GM18907 (cell line): ENCODE measurements around the gene FBRSL1.

ENCODE experiments used
- ATAC-seq: cut with Tn5 transposase; IDR thresholded peaks from one replicate; pipeline ENCODE4 v1.9.1; 2021; ENCODE audit warnings: mild to moderate bottlenecking, moderate library complexity; ENCODE audit not compliant: unreplicated experiment

The FBRSL1 gene

DNA sequence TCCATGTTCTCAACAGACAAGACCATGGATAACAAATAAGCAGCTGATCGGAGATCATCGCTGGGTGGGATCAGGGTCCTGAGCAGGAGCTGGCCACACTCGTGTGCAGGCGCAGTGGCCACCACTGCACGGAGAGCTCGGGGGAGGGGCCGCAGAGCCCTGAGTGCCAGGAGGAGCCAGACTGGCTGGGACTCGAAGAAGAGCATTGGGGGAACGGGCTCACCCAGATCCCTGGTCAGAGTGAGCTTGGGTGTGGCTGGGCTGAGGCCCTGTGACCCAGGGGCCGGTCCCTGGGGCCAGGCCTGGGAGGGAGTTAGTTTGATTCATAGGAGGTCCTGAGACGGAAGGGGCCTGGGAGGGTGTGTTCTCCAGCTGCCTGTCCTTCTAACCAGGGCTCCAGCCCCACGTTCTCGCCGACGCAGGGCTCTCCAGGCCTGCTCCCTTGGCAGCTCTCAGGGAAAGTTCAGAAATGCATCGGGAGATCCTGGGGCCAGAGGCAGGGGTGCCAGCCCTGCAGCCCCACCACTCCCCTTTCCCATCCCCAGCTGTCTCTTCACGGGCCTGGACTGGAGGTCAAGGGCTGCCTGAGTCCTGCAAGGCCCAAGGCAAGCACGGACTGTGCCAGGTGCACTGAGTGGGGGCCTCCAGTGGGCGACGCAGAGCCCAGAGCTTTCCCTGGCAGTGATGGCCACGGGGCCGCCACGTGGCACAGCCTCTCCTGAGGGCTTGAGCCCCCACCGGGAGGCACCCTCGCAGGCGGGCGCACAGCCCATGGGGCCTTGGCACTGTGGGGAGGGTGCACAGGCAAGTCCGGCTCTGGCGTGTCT lies 48.1 kb downstream of the FBRSL1 start:
- no peak for ATAC-seq

- no peak for ATAC-seq
Observed at GRCh38 chr12:132538663-132538990, 48.7 kb downstream of the FBRSL1 start.

GRCh38 chr12:132539016-132539773 lies 49.2 kb downstream of the FBRSL1 start:
- ATAC-seq, result no peak

GRCh38 chr12:132540436-132540835 lies 50.5 kb downstream of the FBRSL1 start:
- ATAC-seq, result no peak

- ATAC-seq, result no peak
Observed at GRCh38 chr12:132541200-132541599, 51.2 kb downstream of the FBRSL1 start.

DNA sequence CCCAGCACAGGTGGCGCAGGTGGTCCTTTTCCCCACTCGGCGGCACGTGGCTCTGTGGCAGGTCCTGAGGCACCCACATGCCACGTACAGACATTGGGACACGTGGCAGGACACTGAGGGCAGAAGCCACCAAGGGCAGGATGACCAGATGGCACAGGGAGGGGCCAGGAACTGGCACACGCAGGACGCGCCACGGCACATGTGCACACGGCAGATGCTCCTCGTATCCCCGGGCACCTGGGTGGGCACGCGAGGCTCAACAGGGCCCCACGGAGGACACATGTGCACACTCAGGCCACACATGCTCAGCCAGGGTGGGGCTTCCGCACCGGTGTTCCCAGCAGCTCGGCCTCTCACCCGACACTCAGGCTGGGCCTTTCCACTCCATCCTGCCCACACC lies 52.0 kb downstream of the FBRSL1 start:
- ATAC-seq, result no peak

- ATAC-seq, result no peak
Observed at GRCh38 chr12:132542661-132543060, 52.7 kb downstream of the FBRSL1 start.

DNA sequence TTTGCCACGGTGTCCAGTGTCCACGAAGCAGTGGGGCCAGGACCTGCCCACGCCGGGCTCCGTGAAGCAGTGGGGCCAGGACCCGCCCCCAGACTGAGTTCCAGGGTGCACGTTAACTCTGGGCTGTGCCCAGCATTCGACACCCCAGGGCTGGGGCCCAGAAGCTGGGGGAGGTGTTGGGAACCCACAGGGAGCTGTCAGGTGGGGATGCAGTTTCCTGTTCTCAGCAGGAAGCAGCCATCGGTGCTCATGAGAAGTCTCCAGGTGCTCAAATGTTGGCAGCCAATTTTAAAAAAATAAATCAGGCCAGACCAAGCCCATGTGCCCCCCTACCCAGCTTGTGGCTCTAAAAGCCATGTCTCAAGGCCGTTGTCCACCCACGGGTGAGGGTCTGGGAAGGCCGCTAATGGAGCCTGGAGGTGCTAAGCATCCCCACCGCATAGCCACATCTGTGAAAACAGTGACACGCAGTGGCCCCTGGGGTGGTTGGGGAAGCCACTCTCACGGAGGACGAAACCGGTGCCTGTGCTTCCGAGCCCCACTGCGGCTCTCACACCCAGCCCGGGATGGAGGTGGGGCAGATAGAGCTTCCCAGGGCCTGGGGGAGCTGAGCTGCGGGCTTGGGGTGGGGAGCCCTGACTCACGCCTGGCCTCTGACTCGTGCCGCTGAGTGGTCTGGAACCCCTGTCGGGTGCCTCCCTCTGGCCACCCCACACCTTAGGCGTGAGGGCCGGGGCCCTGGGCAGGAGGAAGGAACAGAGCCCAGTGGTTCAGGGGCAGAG lies 53.5 kb downstream of the FBRSL1 start:
- ATAC-seq, result no peak

DNA sequence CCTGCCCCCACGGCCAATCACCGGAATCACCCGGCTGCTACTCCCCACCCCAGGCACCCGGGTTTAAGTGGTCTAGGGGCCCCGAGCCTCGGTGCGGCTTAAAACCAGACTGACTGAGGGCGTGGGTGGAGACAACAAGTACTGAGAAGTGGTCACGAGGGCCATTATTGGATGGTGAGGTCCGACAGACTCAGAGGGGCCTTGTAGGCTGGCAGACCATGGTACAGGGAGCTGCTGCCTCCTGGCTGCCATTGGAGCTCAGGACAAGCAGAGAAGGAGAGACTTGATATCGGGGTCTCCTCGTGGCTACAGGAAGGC lies 54.1 kb downstream of the FBRSL1 start:
- no peak for ATAC-seq

- ATAC-seq, result no peak
Observed at GRCh38 chr12:132544498-132544897, 54.5 kb downstream of the FBRSL1 start.

DNA sequence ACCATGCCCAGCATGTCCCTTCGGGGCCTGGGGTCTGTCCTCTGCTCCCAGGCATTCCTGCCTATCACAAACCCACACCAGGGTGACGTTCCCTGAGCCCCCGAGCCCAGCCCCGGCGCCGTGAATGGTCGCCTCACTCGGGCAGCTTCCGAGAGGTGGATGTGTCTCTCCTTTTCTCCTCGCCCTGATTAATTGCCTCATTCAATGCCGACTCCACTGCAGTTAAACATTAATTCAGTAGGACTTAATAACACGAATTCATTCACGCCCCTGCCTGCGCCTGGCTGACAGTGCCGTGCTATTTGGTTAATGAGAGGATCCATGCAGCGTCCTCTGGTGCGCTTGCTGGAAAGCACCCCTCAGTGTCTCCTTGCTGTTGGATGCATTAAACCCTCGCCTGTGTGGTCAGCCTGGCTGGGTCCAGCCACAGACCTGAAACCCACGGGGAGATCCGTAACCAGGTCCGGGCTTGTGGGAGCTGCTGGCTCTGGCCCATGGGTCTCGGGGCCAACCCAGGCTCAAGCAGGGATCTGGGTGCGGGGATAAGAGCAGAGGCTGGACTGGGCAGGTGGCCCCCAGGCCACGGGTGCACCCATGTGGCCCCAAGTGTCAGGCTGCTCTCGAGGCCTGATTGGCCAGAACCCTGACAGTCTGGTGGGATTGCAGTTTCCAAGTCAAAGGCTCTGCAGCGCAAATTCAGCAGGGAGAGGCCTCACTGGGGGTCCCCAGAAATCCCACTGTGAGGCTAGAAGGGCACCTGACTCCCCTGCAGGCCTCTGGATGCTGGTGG lies 55.4 kb downstream of the FBRSL1 start:
- ATAC-seq, result no peak

DNA sequence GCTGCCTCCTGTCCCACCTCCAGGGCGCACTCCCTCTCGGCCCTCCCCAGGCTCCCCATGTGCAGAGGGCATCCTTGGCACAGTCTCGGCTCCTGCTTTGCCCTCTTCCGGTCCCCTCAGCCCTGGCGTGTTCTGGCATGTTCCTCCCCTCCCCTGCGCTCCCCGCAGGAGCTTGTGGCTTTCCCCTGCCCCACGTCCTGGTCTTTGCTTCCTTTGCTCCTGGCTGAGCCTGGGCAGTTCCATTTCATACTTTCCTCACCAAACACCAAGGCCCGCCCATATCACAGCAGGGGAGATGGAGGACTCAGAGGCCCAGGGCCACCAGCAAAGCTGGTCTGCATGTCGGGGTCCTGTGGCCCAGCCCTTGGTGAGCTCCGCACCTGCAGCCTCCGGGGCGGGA lies 56.0 kb downstream of the FBRSL1 start:
- ATAC-seq, result no peak

DNA sequence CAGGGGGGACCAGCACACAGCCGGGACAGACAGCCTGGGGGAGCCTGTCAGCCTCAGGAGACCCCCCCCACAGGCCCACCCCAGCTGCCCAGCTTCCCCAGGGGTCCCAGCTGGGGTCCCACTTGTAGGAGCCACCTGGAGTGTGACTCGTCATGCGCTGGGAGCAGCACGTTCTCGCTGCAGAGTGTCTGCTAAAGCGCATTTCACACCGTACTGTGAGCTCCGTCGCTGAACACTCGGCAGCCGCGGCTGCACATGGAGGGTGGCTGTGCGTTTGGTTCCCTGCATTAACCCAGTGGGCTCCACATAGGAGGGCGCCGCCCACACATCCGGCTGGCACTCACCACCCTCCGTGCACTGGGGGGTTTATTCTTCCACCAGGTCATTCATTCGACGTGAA lies 56.7 kb downstream of the FBRSL1 start:
- ATAC-seq, result no peak

DNA sequence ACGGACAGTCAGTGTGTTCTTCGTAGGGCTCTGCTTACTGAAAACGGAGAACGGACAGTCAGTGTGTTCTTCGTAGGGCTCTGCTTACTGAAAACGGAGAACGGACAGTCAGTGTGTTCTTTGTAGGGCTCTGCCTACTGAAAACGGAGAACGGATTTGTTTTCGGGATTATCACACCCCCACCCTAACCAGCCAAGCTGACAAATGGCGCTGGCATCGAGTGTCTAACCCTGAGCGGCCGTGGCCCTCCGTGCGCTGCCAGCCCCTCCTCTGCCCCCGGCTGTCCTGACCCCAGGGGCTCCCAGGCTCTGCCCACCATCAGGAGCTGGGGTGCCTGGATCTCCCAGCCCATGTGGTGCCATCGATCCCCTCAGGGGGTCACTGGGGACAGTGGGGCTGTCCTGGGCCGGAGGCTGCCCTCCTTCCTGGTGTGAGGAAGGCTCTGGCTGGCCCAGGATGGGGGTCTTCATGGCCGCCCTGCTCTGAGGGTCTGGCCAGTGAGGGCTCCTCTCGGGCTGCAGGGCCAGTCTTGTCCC lies 57.3 kb downstream of the FBRSL1 start:
- ATAC-seq, result no peak

DNA sequence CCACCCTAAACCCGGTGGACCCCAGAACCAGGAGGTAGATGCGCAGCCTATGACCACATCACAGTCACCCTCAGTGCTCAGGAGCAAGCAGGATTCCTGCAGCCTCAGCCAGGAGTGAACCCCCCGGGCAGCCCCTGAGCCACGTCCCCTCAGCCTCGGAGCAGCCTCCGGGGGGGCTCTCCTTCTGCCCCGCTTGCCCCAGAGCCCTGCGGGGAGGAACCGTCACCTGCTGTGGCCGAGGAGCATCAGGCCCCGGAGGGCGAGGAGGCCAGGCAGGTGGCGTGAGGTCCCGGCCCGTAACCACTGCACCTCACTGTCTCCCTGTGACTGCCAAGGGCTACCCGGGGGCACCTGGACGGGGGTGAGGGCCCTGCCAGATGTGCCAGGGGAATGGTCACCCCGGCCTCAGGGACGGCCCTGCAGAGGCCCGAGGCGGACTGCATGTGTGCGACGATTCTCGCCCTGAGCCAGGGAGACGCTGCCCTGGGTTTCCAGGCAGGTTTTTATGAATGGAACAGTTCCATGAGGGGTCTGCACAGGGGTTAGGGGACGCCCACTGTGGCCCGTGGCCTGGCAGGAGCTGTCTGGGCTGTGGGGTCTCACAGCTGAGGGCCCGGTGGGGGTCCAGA lies 58.6 kb downstream of the FBRSL1 start:
- no peak for ATAC-seq

DNA sequence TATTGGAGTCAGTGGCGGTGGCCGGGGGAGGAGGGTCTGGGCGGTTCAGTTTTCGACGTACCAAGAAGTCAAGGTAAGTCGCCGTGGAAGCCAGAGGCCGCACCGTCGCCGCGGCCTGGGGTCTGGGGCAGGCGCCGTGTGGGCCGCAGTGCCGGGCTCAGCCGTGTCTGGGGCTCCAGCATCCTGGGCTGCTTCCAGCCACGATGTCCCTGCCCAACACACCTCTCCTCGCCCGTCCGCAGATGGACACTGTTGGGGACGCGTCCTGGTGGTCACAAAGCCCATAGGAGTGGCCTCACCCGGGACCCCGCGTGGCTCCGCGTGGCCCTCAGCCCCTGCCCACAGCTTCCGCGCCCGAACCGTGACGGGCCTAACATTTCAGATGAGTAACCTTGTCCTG lies 59.1 kb downstream of the FBRSL1 start:
- ATAC-seq, result no peak

DNA sequence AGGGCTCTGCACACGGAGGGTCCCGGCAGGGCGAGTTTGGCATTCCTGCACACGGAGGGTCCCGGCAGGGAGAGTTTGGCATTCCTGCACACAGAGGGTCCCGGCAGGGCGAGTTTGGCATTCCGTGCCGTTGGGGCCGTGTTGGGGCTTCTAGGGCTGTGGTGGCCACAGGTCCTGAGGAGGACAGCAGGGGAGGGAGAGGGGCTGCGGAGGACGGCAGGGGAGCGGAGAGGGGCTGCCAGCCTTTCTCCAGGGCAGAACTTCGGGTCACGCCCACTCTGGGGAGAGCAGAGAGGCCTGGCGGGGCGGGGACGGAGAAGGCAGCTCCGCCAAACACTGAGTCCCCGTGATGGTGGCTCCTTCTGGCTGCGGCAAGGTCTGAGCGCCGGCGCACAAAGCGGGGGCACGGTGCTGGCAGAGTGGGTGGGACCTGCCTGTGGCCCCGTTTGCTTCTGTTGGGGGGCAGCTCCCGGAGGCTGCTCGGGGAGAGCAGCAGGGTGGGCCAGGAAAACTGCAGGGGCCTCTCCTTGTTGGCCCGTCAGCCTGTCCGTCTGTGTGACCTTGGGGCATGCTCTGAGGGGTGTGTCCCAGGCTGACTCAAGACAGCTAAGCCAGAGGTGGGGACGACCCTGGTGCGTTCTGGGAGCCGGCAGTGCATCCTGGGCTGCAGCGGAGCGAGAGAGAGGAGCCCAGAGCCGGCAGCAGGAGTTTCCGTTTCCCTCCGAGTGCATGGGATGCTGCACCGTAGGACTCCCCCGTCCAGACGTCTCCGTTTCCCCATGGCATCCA lies 60.3 kb downstream of the FBRSL1 start:
- ATAC-seq, result no peak

DNA sequence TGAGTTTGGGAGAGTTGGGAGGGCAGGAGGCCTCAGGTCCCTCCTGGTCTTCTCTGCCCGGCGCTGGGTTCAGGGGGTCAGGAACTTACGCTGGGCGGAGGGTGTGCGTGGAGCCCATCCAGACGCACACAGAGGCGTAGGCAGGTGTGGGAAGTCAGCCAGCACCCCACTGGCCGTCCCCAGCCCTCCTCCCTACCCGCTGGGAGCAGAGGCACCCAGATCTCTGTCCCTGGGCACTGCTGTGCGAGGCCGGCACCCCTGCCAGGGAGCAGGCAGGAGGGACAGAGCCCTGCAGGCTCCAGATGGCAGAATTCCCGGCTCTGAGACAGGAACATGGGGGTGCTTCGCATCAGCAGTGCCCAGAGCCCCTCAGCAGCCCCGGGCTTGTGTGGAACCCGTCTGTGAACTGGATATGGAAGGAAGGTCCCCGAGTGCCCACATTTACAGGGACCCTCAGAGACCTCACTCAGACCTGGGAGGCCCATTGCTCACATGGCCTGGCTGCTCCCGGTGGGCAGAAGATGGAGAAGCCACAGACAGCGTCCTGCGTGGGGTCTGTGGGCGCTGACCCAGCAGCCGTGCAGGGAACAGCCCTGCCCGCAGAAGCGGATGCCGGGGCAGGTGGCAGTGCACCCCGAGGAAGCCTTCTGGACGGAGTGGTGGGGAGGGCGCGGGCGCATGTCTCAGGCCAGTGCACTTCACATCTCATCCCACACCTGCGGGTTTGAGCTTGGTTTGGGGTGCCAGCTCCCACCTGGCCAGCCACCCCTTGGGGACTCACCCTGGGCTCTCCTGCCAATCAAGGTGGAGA lies 61.1 kb downstream of the FBRSL1 start:
- no peak for ATAC-seq

GRCh38 chr12:132551641-132552031 lies 61.7 kb downstream of the FBRSL1 start:
- ATAC-seq, result no peak
